K562 (cell line): ENCODE results near the gene CROCC2. TPM values are rescaled to one million over a fixed set of nuclear protein-coding genes. Genes with fewer than 3 reads are reported as not detected.

Source experiments
- ATAC-seq: fragments of 200-7000 bp; cut with Tn5 transposase; 3 replicates; pipeline ENCODE4 v1.9.1; 2020; ENCODE audit warnings: moderate library complexity
- BruUV-seq: library from RNA; stranded (reverse); fragments of 400-500 nt; replicated peaks from 2 replicates; lab custom pipeline; 2021; lab: Mats Ljungman, UMichigan
- CTCF ChIA-PET: fragments of 300-600 bp; formaldehyde crosslinking; extraction: SDS; loops from one replicate; lab custom pipeline; 2021; ENCODE audit warnings: low intra/inter-chr PET ratio; lab: Yijun Ruan, JAX
- POLR2A ChIA-PET: fragments of 300-600, 350-650 bp; sonication (Branson Sonifier 250); formaldehyde crosslinking; extraction: SDS; loops from one replicate; lab custom pipeline; 2021; ENCODE audit warnings: antibody characterized with exemption, inconsistent platforms; lab: Yijun Ruan, JAX
- DNase-seq, 4 experiments: peaks; one replicate each; pipeline versions ENCODE4 v3.0.0 to v3.0.0-alpha.2; 2011 to 2018; ENCODE audit warnings: low spot score in 3 of 4, mixed read lengths in 3 of 4; ENCODE audit errors: extremely low read depth in 1 of 4
- FAIRE-seq: peaks from 2 replicates; lab custom pipeline; 2011; peaks lifted over from hg19 to GRCh38; lab: Jason Lieb, UNC
- H2AFZ ChIP-seq: 2 replicates; pipeline ENCODE4 v1.6.0; 2011; ENCODE audit warnings: low read depth, low read length, control low read depth, inconsistent platforms
- H3K27ac ChIP-seq: fragments of 200-600 bp; 3 replicates; pipeline ENCODE4 v1.8.0; 2011; ENCODE audit warnings: low read depth, mild to moderate bottlenecking, control low read depth, inconsistent platforms, low read length, moderate library complexity, mixed read lengths; ENCODE audit errors: extremely low read depth
- H3K27me3 ChIP-seq, 2 experiments: fragments of 300-600 bp in 1 of 2; 2 replicates in 1 of 2; 3 replicates in 1 of 2; pipeline versions ENCODE4 v1.6.0 to v1.8.0; 2011; ENCODE audit warnings: inconsistent platforms in 2 of 2, low read length in 2 of 2, mild to moderate bottlenecking in 1 of 2, mixed read lengths in 1 of 2, moderate library complexity in 1 of 2; ENCODE audit not compliant: control insufficient read depth in 2 of 2, insufficient read depth in 2 of 2
- H3K36me3 ChIP-seq: fragments of 300-600 bp; 3 replicates; pipeline ENCODE4 v1.8.0; 2011; ENCODE audit warnings: mild to moderate bottlenecking, low read length, inconsistent platforms; ENCODE audit not compliant: control insufficient read depth, insufficient read depth
- H3K4me1 ChIP-seq, 2 experiments: fragments of 200-600 bp in 1 of 2; replicated peaks in 1 of 2; 2 replicates in 1 of 2; 3 replicates in 1 of 2; pipeline versions ENCODE4 v1.5.1 to v1.8.0; 2011; ENCODE audit warnings: inconsistent platforms in 2 of 2, low read length in 2 of 2, mild to moderate bottlenecking in 1 of 2, mixed read lengths in 1 of 2, moderate library complexity in 1 of 2; ENCODE audit not compliant: control insufficient read depth in 2 of 2, insufficient read depth in 2 of 2
- H3K4me2 ChIP-seq: 2 replicates; pipeline ENCODE4 v1.6.1; 2011; ENCODE audit warnings: low read length, control low read depth, inconsistent platforms, mixed read lengths; ENCODE audit not compliant: insufficient read depth
- H3K4me3 ChIP-seq: fragments of 200-600 bp; sonication (generic), shearing (Covaris generic); 2 replicates; pipeline ENCODE4 v1.5.1; 2016; ENCODE audit warnings: control low read depth, inconsistent platforms
- H3K79me2 ChIP-seq: fragments of 200-600 bp; 3 replicates; pipeline ENCODE4 v1.8.0; 2011; ENCODE audit warnings: low read length, inconsistent platforms; ENCODE audit not compliant: control insufficient read depth, insufficient read depth
- H3K9ac ChIP-seq, 2 experiments: 2 replicates each; pipeline versions ENCODE4 v1.6.0 to v1.6.1; 2011; ENCODE audit warnings: low read depth in 2 of 2, low read length in 2 of 2, control low read depth in 1 of 2, inconsistent platforms in 1 of 2, mild to moderate bottlenecking in 1 of 2, mixed read lengths in 1 of 2; ENCODE audit not compliant: insufficient read depth in 1 of 2
- H3K9me1 ChIP-seq: one replicate; pipeline ENCODE4 v1.6.0; 2011; ENCODE audit warnings: inconsistent platforms, mild to moderate bottlenecking, low read length, moderate library complexity; ENCODE audit not compliant: control insufficient read depth, insufficient read depth
- H3K9me3 ChIP-seq: replicated peaks from 2 replicates; pipeline ENCODE4 v1.5.1; 2011; ENCODE audit warnings: low read depth, low read length, inconsistent platforms; ENCODE audit not compliant: control insufficient read depth, insufficient read depth
- H4K20me1 ChIP-seq: replicated peaks from 2 replicates; pipeline ENCODE4 v1.6.1; 2011; ENCODE audit warnings: low read length, inconsistent platforms, mixed read lengths; ENCODE audit not compliant: control insufficient read depth, insufficient read depth
- HMG20A ChIP-seq: fragments of 450-650 bp; formaldehyde crosslinking; conservative IDR thresholded peaks from 2 replicates; pipeline ENCODE4 v1.4.0; 2020; ENCODE audit warnings: mild to moderate bottlenecking, mixed read lengths
- LCOR ChIP-seq: sonication (generic); formaldehyde crosslinking; IDR thresholded peaks from 2 replicates; pipeline ENCODE4 v1.8.0; 2022; ENCODE audit warnings: mild to moderate bottlenecking, missing genetic modification reagents
- PTRF ChIP-seq: fragments of 450-650 bp; IDR thresholded peaks from 2 replicates; pipeline ENCODE4 v1.6.1; 2016; ENCODE audit warnings: mild to moderate bottlenecking, missing genetic modification characterization, missing compliant biosample characterization
- SP1 ChIP-seq: sonication (generic); formaldehyde crosslinking; IDR thresholded peaks from 2 replicates; pipeline ENCODE4 v1.8.1; 2022; ENCODE audit warnings: mild to moderate bottlenecking, missing genetic modification reagents
- ZBTB33 ChIP-seq: sonication (generic); formaldehyde crosslinking; IDR thresholded peaks from 2 replicates; pipeline ENCODE4 v1.8.1; 2023; ENCODE audit warnings: mild to moderate bottlenecking, missing genetic modification reagents
- ZNF12 ChIP-seq: sonication (generic); formaldehyde crosslinking; IDR thresholded peaks from 2 replicates; pipeline ENCODE4 v1.4.0; 2020; ENCODE audit warnings: mild to moderate bottlenecking, missing genetic modification reagents
- ZNF232 ChIP-seq: sonication (generic); formaldehyde crosslinking; IDR thresholded peaks from 2 replicates; pipeline ENCODE4 v1.8.0; 2022; ENCODE audit warnings: mild to moderate bottlenecking, missing genetic modification reagents
- ZNF395 ChIP-seq: fragments of 200-800 bp; sonication (Bioruptor generic); IDR thresholded peaks from 2 replicates; pipeline ENCODE4 v1.6.1; 2017; ENCODE audit warnings: missing genetic modification characterization, missing compliant biosample characterization
- ZNF518B ChIP-seq: fragments of 250-450 bp; sonication (Bioruptor Pico); IDR thresholded peaks from 2 replicates; pipeline ENCODE4 v1.5.0; 2021; ENCODE audit warnings: mild to moderate bottlenecking, moderate library complexity
- ZNF717 ChIP-seq: fragments of 250-450 bp; sonication (Bioruptor Pico); IDR thresholded peaks from 2 replicates; pipeline ENCODE4 v1.5.0; 2021
- WGBS: fragments of 100-300 bp; shearing (Covaris generic); methylation state at CpG from one replicate; pipeline ENCODE4 v1.1.6; 2016; ENCODE audit warnings: low coverage, mixed read lengths; ENCODE audit not compliant: insufficient coverage; ENCODE audit errors: missing lambda C conversion rate; 5-methylcytosine and 5-hydroxymethylcytosine counted together
- in situ Hi-C: fragments of 300-500 bp; cut with MboI; formaldehyde crosslinking; loops from 4 replicates; pipeline ENCODE4 v1.15.0; 2018; ENCODE audit warnings: inconsistent platforms, mixed read lengths
- intact Hi-C: fragments of 100-400 bp; cut with micrococcal nuclease; formaldehyde crosslinking; loops from 2 replicates; pipeline ENCODE4 v1.14.2; 2022
- polyA plus RNA-seq, 8 experiments: library from polyadenylated mRNA; depleted of rRNA in 4 of 8; stranded (reverse) in 5 of 8; unstranded in 3 of 8; fragments of >200 nt; fragmentation: Nextera tagmentation in 2 of 8; fragmentation: Illumina TruSeq in 1 of 8; extraction: Ambion mirVana in 2 of 8; extraction: Trizol in 1 of 8; gene quantifications; 2 replicates each; pipeline versions ENCODE4 v1.2.1 to v1.2.3, GENCODE V29; 2011 to 2014; ENCODE audit warnings: inconsistent platforms in 1 of 8, missing spikeins in 1 of 8
- total RNA-seq, 7 experiments: library from RNA; depleted of rRNA in 6 of 7; stranded (reverse); fragments of >200 nt in 6 of 7; fragmentation: Illumina TruSeq in 2 of 7; extraction: Trizol in 2 of 7; gene quantifications; 2 replicates each; pipeline versions ENCODE4 v1.2.1 to v1.2.3, GENCODE V29; 2011 to 2021; ENCODE audit warnings: low replicate concordance in 1 of 7

The CROCC2 gene
- total and polyA plus RNA-seq, 9 of the 15 experiments (the other 6 are each of a cell fraction or from before 2014, with no cell fraction given): not detected

GRCh38 chr2:240864475-240864874 lies 41.7 kb upstream of the CROCC2 start:
- Histone ChIP-seq H3K4me1 (no peaks in the 10 kb centered on the region), H2AFZ (no peak overlapping the region), H3K27ac (no peak overlapping the region), H4K20me1 (no peaks in the 10 kb centered on the region), H3K9ac (no peak overlapping the region), H3K27me3 (peaks cover 0 to 5% of the 10 kb centered on the region in 2 experiments; a peak in 1 of 5 replicates), H3K36me3 (no peaks in the 10 kb centered on the region), H3K9me1 (no peaks in the 10 kb centered on the region), H3K79me2 (no peaks in the 10 kb centered on the region), H3K4me3 (no peak overlapping the region), H3K4me2 (no peak overlapping the region), H3K9me3 (no peaks in the 10 kb centered on the region)
- 0% methylated on average over 2 of the region's 3 CpGs for WGBS
- POLR2A ChIA-PET: no interaction called here
- ATAC-seq (no peak), DNase-seq (no peak), FAIRE-seq (no peak)
- CTCF ChIA-PET: no interaction called here
- intact Hi-C loops: no loop called here
- no peak for TF ChIP-seq ZBTB33 (CRISPR knock-in tag)
- no TSS peak for BruUV-seq
- in situ Hi-C loops: no loop called here

- FAIRE-seq (no peak), DNase-seq (no peak), ATAC-seq (no peak)
- Histone ChIP-seq H3K36me3 (no peaks in the 10 kb centered on the region), H3K27ac (no peak overlapping the region), H3K4me3 (no peak overlapping the region), H3K79me2 (no peaks in the 10 kb centered on the region), H3K4me2 (no peak overlapping the region), H3K9ac (no peak overlapping the region), H3K9me3 (no peaks in the 10 kb centered on the region), H4K20me1 (no peaks in the 10 kb centered on the region), H3K4me1 (no peaks in the 10 kb centered on the region), H2AFZ (no peak overlapping the region), H3K27me3 (peaks cover 0 to 5% of the 10 kb centered on the region in 2 experiments; a peak in 2 of 5 replicates), H3K9me1 (no peaks in the 10 kb centered on the region)
- POLR2A ChIA-PET: no interaction called here
- in situ Hi-C loops (no loop called here), intact Hi-C loops (no loop called here)
- no TSS peak for BruUV-seq
- CTCF ChIA-PET: no interaction called here
- 0% methylated on average over 5 of the region's 5 CpGs for WGBS
- TF ChIP-seq PTRF (tag) (no peak), ZNF395 (CRISPR knock-in tag) (no peak), SP1 (no peak), ZNF717 (CRISPR knock-in tag) (no peak), ZNF518B (CRISPR knock-in tag) (no peak), ZNF12 (CRISPR knock-in tag) (no peak), LCOR (CRISPR knock-in tag) (no peak), HMG20A (no peak), ZNF232 (CRISPR knock-in tag) (no peak)
These were observed 40.7 kb upstream of the CROCC2 start for GRCh38 chr2:240865391-240865790.
